ENCODE results near the gene FLVCR1.

DNA sequence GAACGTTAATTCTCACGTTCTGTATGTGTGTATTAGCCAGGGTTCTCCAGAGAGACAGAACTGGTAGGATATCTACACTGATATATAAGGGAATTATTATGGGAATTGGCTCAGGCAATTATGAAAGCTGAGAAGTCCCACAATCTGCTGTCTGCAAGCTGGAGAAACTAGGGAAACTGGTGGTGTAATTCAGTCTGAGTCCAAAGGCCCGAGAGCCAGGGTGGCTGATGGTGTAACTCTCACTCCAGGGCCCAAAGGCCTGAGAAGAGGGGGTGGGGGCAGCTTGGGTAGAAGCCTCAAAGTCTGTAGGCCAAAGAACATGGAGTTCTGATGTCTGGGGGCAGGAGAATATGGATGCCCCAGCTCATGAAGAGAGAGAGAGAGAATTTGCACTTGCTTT, 79.0 kb downstream of the FLVCR1 start:
- TF ChIP-seq CTCF (conservative IDR thresholded peaks at IDR 0.05; ENCODE audit: low read length): no peak
- TF ChIP-seq EZH2phosphoT487 (IDR thresholded peaks at IDR 0.05; ENCODE audit: borderline replicate concordance, low read depth, low read length): no peak
